ENCODE data around the gene KCNK10.

- TF ChIP-seq RCOR1 (conservative IDR thresholded peaks at IDR 0.05; ENCODE audit: low read depth, low read length) (no peak), POLR2A (IDR thresholded peaks at IDR 0.05; ENCODE audit: low read depth, low read length) (no peak), E4F1 (IDR thresholded peaks at IDR 0.05; ENCODE audit: borderline replicate concordance, partially characterized antibody) (no peak), SMAD1 (IDR thresholded peaks at IDR 0.05; ENCODE audit: low read depth, partially characterized antibody) (no peak), ZNF24 (IDR thresholded peaks at IDR 0.05) (no peak), RB1 (IDR thresholded peaks at IDR 0.05; ENCODE audit: borderline replicate concordance) (no peak)
Measured at GRCh38 chr14:88189417-88190191, 133.5 kb downstream of the KCNK10 start.
